ENCODE measurements around the gene MAGEC2.

GRCh38 chrX:142214081-142214480 lies 9.0 kb upstream of the MAGEC2 start:
- TF ChIP-seq EZH2 (IDR thresholded peaks at IDR 0.05; ENCODE audit: borderline replicate concordance, insufficient read depth, low read depth, low read length, poor library complexity, severe bottlenecking) (no peak), CTCF (IDR thresholded peaks at IDR 0.05) (no peak)
